OCI-M2 (cell line): ENCODE results near the gene SLC37A4.
"Not testable (repeated sequence)": the region's sequence is repeated elsewhere in the genome, so short reads cannot be mapped to it uniquely, and the experiment has no call there.

Experiments
- DNase-seq: peaks from one replicate; lab custom pipeline; 2025; ENCODE audit not compliant: unreplicated experiment; lab: John Stamatoyannopoulos, UW

Gene SLC37A4

DNA sequence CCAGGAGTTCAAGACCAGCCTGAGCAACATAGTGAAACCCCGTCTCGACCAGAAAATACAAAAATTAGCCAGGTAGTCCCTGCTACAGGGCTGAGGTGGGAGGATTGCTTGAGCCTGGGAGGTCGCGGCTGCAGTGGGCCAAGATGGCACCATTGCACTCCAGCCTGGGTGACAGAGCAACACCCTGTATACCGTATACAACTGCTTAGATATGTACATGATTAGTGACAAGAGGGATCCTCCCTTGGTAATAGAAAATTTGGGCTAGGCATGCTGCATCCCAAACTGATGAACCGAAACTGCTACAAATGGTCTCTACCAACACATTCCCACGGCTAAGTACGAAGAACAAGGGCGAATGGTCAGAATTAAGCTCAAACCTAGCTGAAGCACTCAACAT lies 12.2 kb upstream of the SLC37A4 start:
- DNase-seq: no peak

DNA sequence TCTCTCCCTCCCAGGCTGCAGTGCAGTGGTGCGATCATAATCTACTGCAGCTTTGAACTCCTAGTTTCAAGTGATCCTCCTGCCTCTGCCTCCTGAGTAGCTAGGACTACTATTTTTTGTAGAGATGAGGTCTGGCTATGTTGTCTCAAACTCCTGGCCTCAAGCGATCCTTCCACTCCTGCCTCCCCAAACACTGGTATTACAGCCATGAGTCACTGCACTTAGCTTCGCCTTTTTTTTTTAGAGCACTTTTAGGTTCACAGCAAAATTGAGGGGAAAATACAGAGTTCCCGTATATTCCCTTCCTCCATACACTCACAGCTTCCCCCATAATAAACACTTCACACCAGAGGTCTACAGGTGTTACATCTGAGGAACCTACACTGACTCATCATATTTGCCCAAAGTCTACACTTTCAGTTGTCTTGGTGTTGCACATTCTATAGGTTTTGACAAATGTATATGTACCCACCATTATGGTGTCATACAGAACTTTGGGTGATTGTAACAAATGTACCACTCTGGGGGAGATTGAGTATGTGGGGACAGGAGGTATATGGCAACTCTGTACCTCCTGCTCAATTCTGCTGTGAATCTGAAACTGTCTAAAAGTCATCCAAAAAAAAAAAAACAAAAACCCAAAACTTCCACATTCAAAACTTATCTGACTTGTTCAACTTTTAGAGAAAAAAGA lies 11.3 kb upstream of the SLC37A4 start:
- DNase-seq: no peak

DNA sequence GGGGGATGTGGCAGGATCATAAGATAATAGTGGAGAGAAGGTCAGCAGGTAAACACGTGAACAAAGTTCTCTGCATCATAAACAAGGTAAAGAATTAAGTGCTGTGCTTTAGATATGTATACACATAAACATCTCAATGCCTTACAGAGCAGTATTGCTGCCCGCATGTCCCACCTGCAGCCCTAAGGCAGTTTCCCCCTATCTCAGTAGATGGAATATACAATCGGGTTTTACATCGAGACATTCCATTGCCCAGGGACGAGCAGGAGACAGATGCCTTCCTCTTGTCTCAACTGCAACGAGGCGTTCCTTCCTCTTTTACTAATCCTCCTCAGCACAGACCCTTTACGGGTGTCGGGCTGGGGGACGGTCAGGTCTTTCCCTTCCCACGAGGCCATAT lies 8.8 kb upstream of the SLC37A4 start:
- not testable (repeated sequence) for DNase-seq

DNA sequence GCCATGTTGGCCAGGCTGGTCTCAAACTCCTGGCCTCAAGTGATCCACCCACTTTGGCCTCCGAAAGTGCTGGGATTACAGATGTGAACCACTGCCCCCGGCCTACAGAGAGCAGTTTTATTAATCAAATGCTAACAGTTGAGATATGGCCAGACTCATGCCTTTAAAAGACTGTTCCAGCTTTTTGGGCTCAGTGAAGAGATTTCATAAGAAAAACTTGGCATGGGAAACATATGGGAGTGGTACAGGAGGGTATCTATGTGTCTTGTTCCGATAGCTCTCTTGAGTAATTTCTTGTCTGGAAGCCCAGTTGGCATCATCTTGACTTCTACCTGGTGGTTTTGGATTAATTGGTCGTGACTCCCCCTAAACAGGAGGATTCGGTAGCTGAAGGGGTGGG lies 8.2 kb upstream of the SLC37A4 start:
- DNase-seq: no peak

DNA sequence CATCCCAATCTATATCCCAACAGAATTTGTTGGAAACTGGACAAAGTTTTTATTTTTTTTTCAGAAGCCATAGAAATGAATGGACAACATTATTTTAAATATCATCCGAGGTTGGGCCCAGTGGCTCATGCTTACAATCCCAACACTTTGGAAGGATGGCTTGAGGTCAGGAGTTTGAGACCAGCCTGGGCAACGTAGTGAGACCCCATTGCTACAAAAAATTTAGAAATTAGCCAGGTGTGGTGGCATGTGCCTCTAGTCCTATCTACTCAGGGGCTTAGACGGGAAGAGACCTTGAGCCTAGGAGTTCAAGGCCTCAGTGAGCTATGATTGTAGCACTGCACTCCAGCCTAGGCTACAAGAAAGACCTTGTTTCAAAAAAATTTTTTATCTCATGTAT lies 4.1 kb upstream of the SLC37A4 start:
- DNase-seq: no peak

DNA sequence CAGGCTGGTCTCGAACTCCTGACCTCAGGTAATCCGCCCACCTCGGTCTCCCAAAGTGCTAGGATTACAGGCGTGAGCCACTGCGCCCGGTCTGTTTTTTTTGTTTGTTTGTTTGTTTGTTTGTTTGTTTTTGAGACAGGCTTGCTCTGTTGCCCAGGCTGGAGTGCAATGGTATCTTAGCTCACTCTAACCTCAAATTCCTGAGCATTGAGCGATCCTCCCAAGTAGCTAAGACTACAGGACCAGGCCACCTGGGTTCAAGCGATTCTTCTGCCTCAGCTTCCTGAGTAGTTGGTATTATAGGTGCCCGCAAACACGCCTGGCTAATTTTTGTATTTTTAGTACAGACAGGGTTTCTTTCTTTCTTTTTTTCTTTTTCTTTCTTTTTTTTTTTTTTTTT lies 2.7 kb upstream of the SLC37A4 start:
- DNase-seq: not testable (repeated sequence)

DNA sequence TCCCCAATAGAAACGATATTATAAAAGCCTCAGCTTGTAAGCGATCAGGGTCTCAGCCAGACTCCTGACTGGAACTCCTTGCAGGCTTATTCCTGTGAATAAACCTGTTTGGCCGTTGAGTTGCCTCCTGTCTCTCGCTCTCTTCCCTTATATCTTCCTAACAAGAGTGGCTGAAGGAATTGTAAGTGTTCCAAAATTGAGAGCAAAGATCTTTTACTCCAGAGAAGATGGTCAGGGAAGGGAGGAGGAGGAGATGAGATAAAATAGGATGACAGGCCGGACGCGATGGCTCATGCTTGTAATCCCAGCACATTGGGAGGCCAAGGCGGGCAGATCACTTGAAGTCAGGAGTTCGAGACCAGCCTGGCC lies 1.2 kb upstream of the SLC37A4 start:
- DNase-seq: no peak

DNA sequence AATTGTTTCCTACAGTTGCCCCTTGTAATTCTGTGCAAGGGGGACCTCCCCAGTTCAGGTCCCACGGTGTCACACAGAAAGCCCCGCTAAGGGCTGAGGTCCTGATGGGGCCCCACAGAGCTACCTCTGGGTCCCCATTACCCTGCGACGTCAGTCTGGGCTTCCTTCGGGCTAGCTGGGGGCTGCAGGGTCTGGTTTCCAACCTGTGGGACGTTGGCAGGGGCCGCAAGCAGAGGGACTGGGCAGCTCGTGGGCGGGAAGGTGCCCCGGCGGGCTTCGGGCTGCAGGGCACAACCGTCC lies 698 bp downstream of the SLC37A4 start:
- no peak for DNase-seq

DNA sequence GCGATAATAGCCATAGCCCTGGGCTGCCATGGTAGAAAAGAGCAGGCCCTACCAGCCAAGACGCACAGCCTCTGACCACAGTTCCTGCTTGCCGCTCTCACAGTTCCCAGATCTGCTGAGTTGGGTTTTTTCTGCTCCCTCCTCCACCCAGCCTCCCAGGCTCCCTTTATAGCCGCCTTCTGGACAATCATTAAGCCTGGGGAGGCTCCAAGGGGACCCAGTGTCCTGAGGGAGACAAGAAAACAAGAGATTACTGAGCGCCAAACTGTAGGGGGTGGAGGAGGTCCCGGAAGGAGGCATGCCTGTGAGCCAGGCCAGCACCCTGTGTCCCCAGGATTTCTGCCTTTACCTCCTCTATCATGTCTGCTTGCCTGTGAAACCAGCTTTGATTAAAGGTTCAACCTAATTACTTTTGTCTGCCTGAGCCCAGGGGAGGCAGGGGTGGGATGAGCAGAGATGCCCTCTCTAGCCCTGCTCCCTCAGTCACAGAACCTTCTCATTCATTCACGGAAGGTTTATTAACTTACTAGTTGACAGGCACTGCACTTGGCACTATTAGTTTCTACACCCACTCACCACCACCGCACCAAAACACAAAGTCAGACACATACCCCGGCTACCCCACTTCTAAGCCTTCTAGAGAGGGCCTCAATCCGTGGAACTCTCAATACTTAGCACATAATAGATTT lies 1.2 kb downstream of the SLC37A4 start:
- DNase-seq: no peak

DNA sequence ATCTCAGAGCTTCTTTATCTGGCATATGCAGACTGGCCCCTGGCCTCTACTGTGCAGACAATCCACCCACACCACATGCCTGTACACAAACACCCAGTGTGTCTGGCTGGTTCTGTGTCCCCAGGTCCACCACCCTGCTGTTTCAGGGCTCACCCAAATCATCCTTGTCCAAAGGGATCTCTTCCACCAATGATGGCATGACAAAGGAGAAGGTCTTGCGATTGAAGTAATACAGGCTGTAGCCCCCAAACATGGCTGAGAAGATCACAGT lies 1.7 kb downstream of the SLC37A4 start:
- no peak for DNase-seq

DNA sequence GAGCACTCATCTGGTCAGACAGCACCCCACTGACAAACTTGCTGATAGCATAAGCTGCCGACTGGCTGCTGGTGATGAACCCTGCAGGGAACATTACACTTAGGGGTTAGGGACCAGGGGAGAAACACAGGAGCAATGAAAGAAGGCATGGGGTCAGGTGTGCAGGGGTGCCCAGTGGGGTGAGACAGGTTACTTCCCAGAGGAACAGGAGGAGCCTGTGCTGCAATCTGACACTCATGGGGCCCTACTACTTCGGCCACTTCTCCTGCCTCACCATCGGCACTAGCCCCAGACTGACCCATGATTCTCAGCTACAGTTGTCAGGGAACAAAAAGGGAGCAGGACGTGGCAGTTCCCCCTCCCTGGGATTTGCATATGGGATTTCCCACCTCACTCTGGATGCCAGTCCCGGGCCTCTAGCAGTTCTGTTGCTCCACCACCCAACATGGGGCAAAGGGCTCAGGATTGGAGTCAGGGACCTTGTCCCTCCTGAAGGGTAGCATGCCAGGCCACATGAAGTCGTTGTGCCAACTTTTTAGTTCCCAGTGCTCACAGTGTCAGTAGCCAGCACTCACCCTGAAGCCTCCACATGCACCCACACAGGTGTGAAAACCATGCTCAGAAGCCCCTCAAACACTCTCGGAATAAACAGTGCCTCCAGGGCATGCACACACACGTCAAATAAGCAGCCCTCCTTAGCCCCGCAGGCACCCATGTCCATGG lies 2.2 kb downstream of the SLC37A4 start:
- no peak for DNase-seq

DNA sequence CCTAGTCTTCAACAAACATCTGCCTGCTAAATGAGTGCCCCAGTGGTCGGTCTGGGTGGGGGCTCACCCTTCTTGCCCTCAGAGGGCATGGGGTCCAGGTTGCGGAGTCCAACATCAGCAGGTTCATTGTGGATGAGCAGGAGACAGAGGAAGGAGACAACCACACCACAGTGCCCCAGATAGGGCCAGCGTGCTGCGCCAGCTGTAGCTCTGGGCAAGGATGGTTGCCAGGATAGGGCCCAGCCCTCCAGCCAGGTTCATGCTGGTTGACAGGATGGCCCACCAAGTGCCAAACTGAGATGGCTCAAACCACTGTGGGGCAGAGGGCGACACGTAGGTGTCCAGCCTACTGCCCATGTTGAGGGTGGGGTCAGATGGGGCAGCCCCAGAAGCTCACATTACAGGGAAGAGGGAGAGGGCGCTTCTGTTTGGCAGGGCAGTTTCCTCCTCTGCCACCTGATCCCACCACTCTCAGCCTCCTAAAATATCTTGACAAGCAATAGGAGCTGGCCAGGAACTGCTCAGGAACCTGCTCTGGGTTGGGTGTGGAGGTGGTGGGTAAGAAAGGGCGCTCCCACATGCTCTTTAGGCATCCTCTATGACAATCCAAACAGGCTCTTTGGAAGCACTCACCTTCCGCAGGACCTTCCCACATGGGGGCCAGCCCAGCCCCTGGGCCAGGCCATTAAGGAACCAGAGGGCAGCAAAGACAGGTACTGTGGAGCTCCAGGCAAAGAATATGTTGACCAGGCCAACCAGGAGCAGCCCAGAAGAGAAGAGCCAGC lies 2.9 kb downstream of the SLC37A4 start:
- DNase-seq: no peak

DNA sequence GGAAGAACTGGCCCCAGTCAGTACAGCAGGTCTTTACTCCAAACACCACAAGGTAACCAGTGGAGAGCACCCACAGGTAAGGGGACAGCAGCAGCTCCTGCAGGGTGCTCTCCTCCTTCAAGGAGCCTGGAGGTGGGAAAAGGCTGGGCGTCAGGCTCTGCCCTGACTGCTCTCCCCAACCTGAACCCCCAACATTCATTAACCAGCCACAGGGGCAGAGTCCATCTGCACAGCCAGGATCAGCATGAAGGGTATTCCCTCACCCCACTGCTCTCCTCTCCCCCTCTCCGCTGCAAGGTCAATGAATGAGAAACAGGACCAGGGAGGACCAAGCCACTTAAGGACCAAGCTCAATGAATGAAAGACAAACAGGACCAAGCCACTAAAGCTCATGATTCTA lies 3.7 kb downstream of the SLC37A4 start:
- DNase-seq: no peak

DNA sequence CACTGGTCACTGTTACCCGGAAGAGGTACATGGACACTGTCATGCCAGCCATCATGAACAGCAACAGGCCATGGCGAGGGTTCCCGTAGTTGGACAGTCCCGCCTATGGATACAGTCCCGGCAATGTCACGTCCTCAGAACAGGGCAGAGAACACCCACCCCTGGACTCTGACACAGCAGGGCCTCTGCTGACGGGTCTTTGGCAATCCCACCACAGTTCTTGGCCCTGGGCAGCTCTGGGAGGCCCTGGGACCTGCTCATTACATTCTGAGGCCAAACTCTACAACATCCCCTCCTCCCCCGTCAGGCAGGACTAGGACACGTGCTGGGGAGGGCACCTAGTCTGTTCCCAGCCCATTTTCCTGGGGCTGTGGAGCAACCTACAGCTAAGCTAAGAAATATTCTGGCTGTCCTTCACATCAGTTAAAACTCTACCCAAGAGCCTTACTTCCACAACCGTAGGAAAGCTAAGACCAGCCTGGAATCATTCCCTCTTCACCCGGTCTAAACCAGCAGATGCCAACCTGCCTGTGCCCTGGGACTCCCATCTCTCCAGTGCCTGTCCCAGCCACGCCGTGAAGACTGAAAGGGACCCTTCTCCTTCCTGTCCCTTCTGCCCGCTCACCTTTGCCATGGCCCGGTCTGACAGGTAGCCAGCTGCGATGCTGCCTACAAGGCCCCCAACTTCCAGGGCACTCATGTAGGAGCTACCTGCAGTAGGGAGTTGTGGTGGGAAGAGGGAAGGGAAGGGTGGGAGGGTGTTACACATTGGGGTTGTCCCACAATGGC lies 4.5 kb downstream of the SLC37A4 start:
- no peak for DNase-seq

DNA sequence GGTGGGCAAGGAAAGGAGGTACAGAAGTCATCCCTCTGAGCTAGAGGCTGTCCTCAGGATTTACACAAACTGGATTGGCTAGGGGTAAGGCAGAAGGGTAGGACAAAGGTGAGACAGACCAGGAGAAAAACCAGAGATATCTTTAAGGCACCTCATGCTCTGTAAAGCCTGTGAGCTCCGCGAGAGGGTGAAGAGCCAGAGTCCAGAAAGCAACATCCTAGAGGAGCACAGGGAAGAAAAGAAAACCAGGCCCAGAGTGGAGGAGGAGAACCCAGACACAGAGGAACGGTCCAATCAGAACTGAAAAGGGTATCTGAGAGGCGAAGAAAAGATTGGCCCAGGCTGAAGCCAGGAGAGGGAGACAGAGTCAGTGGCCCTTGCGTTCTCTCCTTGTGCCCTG lies 5.1 kb downstream of the SLC37A4 start:
- no peak for DNase-seq

DNA sequence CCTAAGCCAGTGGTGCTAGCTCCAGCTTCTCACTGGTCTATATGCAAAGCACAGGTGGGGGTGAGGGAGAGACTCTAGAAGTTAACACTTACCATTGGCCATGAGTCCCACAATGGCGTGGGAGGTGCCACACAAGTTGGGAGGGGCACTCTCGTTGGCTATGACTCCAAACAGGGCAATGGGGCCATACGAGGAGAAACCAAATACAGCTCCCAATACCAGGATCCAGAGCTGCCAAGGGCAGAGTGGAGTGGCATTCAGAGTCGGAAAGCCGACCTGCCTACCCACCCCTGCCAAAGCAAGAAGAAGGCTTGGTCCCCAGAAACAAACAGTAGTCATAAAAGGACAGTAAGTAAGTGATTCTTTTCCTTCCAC lies 5.6 kb downstream of the SLC37A4 start:
- no peak for DNase-seq

DNA sequence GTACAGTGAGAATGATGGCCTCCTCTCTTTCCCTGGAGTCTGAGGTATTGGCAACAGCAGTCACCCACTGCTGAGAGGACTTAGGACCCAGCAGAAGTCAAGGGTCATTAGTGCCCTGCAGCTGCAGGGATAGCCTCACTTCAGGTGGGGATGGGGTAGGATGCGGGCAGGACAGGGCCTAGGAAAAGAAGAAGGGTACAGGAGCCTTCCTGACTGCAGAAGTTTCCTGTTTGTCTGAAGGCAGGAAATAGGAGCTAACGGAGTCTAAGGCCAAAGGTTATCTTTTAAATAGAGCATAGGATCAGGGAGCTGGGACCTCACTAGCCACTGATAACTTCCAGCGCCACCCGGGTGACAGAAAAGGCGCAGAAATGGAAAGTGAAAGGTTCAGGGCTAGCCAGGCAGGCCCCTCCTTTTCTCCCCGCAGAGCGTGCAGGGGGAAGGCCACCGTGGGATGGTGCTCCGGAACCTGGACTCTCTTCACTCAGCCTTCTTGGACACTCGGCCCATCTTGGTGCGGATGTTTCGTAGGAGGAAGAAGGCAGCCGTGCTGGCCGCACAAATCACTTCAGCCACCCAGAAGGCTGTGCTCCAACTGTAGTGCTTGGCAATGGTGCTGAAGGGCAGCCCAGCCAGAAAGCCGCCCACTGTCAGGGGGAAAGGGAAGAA lies 6.1 kb downstream of the SLC37A4 start:
- no peak for DNase-seq

DNA sequence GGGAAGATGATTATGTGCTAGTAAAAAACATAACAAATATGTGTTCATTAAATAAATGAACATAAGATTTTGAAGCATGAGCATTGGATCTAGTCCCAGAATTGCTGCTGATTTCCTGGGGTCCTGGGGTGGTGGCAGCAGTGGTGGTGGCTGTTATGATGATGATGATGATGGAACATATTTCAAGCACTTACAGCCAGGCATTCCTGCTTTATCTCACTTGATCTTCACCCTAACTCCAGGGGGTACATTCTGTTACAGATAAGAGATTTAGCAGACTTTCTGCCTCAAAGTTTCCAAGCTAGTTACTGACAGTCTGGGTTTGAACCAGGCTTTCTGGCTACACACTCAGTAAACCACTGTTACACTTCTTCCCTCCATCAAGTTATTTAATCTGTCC lies 6.9 kb downstream of the SLC37A4 start:
- DNase-seq: no peak

DNA sequence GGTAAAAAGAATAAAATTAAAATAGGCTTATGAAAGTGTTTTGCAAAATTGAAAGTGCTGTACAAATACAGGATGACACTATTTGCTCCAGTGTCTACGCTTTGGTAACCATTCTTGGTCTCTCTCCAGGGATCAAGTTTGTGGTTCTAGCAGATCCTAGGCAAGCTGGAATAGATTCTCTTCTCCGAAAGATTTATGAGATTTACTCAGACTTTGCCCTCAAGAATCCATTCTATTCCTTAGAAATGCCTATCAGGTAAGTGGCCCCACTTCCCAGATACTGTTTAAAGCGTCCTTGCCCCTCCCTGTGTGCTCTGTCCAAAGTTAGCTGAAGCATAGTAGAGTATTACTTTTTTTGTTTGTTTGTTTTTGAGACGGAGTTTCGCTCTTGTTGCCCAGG lies 9.0 kb downstream of the SLC37A4 start:
- no peak for DNase-seq

DNA sequence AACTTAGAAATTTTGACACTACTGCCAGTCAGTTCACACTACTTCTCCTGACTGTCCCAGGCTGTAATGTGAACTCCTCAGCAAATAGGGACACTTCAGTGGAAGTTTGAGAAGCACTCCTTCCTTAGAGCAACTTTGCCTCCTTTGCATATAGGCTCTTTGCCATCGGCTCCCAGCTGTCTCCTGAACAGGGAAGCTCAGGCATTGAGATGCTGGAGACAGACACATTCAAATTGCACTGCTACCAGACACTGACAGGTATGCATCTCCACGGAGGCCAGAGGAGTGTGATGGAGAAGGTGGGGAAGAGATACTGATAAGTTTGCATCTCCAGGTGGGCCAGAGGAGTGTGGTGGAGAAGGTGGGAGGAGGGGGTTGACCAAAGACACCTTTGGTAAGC lies 10.7 kb downstream of the SLC37A4 start:
- no peak for DNase-seq
